Suppressor macrophage treated with lipopolysaccharide for 4 hours (primary cell): ENCODE measurements around the gene NCKAP1.

Experiments
- DNase-seq: peaks from one replicate; pipeline ENCODE4 v3.0.0-alpha.2; 2020

NCKAP1 gene

GRCh38 chr2:182946958-182947369, 91.3 kb downstream of the NCKAP1 start:
- DNase-seq, result no peak

- DNase-seq, result no peak
These were observed 94.9 kb downstream of the NCKAP1 start for GRCh38 chr2:182943339-182943738.

- DNase-seq, result no peak
These were observed 95.5 kb downstream of the NCKAP1 start for GRCh38 chr2:182942756-182943155.

- no peak for DNase-seq
These were observed 96.3 kb downstream of the NCKAP1 start for GRCh38 chr2:182941919-182942318.

GRCh38 chr2:182941121-182941722, 97.0 kb downstream of the NCKAP1 start:
- DNase-seq, result no peak

GRCh38 chr2:182937870-182938269, 100.4 kb downstream of the NCKAP1 start:
- no peak for DNase-seq

GRCh38 chr2:182933629-182934028, 104.6 kb downstream of the NCKAP1 start:
- no peak for DNase-seq

- DNase-seq, result no peak
These were observed 108.3 kb downstream of the NCKAP1 start for GRCh38 chr2:182929972-182930371.

GRCh38 chr2:182924306-182924705, 114.0 kb downstream of the NCKAP1 start:
- no peak for DNase-seq

GRCh38 chr2:182921234-182921633, 117.0 kb downstream of the NCKAP1 start:
- no peak for DNase-seq

- DNase-seq, result no peak
These were observed 117.6 kb downstream of the NCKAP1 start for GRCh38 chr2:182920631-182921056.

- DNase-seq, result no peak
These were observed 118.2 kb downstream of the NCKAP1 start for GRCh38 chr2:182920089-182920488.

- no peak for DNase-seq
These were observed 119.2 kb downstream of the NCKAP1 start for GRCh38 chr2:182918961-182919652.

GRCh38 chr2:182917924-182918323, 120.3 kb downstream of the NCKAP1 start:
- DNase-seq, result no peak

- no peak for DNase-seq
These were observed 121.8 kb downstream of the NCKAP1 start for GRCh38 chr2:182916417-182916816.

GRCh38 chr2:182915369-182916326, 122.6 kb downstream of the NCKAP1 start:
- no peak for DNase-seq

- DNase-seq, result no peak
These were observed 123.4 kb downstream of the NCKAP1 start for GRCh38 chr2:182914852-182915251.

GRCh38 chr2:182913064-182913463, 125.2 kb downstream of the NCKAP1 start:
- no peak for DNase-seq

- DNase-seq, result no peak
These were observed 125.7 kb downstream of the NCKAP1 start for GRCh38 chr2:182912518-182912915.

GRCh38 chr2:182911813-182912517, 126.3 kb downstream of the NCKAP1 start:
- no peak for DNase-seq

GRCh38 chr2:182910965-182911364, 127.3 kb downstream of the NCKAP1 start:
- DNase-seq, result no peak

GRCh38 chr2:182907081-182907830, 131.0 kb downstream of the NCKAP1 start:
- DNase-seq, result no peak
